ENCODE measurements around the gene GTPBP8. TPM values are rescaled to one million over a fixed set of nuclear protein-coding genes. Genes with fewer than 3 reads are reported as not detected.

Gene GTPBP8
- 28.1 and 35.0 TPM in 2 replicates for total RNA-seq

GRCh38 chr3:112990672-112991602 lies at the start of gene GTPBP8:
GTPBP8 (plus strand) TSS chr3:112990984; CDS start chr3:112991000, 16 bp downstream.

GRCh38 chr3:112974894-112975293 lies 15.9 kb upstream of the GTPBP8 start, which contains the start of gene CD200R1:
CD200R1 (minus strand) TSS chr3:112975103; CDS start chr3:112974857, 246 bp downstream.

Other genes starting within 250 kb of the GTPBP8 start
- not detected in 2 replicates for gene CD200R1L, start 144.1 kb upstream of the GTPBP8 start, total RNA-seq
- 0.14 TPM in 1 of 2 replicates, not detected in the other for gene CD200R1, start 15.9 kb upstream of the GTPBP8 start, total RNA-seq
- 3.1 and 4.9 TPM in 2 replicates for gene BOC, start 220.6 kb downstream of the GTPBP8 start, total RNA-seq

Data from placental pericyte (primary cell).